ENCODE measurements around the gene CC2D2A. TPM values are rescaled to one million over a fixed set of nuclear protein-coding genes. Genes with fewer than 3 reads are reported as not detected.
"Not testable (repeated sequence)": the region's sequence is repeated elsewhere in the genome, so short reads cannot be mapped to it uniquely, and the experiment has no call there.

The CC2D2A gene
- total RNA-seq, 1 donor from 2014 or later = 18.8 TPM

- no peak for DNase-seq (ENCODE audit: low spot score in 2 of 2)
Observed at GRCh38 chr4:15510961-15511360, 41.3 kb downstream of the CC2D2A start.

GRCh38 chr4:15513545-15513944 is 43.9 kb downstream of the CC2D2A start:
- FAIRE-seq (no peak), DNase-seq (ENCODE audit: low spot score in 2 of 2) (no peak)

More at GRCh38 chr4:15510961-15511360, 41.3 kb downstream of the CC2D2A start:
- FAIRE-seq = no peak

GRCh38 chr4:15515106-15515505 is 45.4 kb downstream of the CC2D2A start:
- DNase-seq (ENCODE audit: low spot score in 2 of 2) = no peak
- FAIRE-seq = no peak

GRCh38 chr4:15516494-15516893 is 46.8 kb downstream of the CC2D2A start:
- DNase-seq (ENCODE audit: low spot score in 2 of 2) = no peak
- no peak for FAIRE-seq

- not testable (repeated sequence) for FAIRE-seq; DNase-seq (ENCODE audit: low spot score in 2 of 2)
Observed at GRCh38 chr4:15517681-15518080, 48.0 kb downstream of the CC2D2A start.

- DNase-seq (ENCODE audit: low spot score in 2 of 2) (no peak), FAIRE-seq (no peak)
Observed at GRCh38 chr4:15521442-15522039, 51.9 kb downstream of the CC2D2A start.

- DNase-seq (ENCODE audit: low spot score in 2 of 2) (no peak), FAIRE-seq (no peak)
Observed at GRCh38 chr4:15525080-15525479, 55.4 kb downstream of the CC2D2A start.

- FAIRE-seq = no peak
- DNase-seq (ENCODE audit: low spot score in 2 of 2) = no peak
Observed at GRCh38 chr4:15526924-15527592, 57.4 kb downstream of the CC2D2A start.

GRCh38 chr4:15531792-15532191 is 62.1 kb downstream of the CC2D2A start:
- FAIRE-seq (no peak), DNase-seq (ENCODE audit: low spot score in 2 of 2) (no peak)

- no peak for DNase-seq (ENCODE audit: low spot score in 2 of 2)
- no peak for FAIRE-seq
Observed at GRCh38 chr4:15533817-15534216, 64.1 kb downstream of the CC2D2A start.

GRCh38 chr4:15535599-15535998 is 65.9 kb downstream of the CC2D2A start:
- DNase-seq (ENCODE audit: low spot score in 2 of 2) (no peak), FAIRE-seq (no peak)

GRCh38 chr4:15536552-15537499 is 67.1 kb downstream of the CC2D2A start:
- no peak for FAIRE-seq

GRCh38 chr4:15541941-15542340 is 72.3 kb downstream of the CC2D2A start:
- DNase-seq (ENCODE audit: low spot score in 2 of 2) (no peak), FAIRE-seq (no peak)

More at GRCh38 chr4:15536552-15537499, 67.1 kb downstream of the CC2D2A start:
- DNase-seq (ENCODE audit: low spot score in 2 of 2) = no peak

GRCh38 chr4:15542760-15543159 is 73.1 kb downstream of the CC2D2A start:
- FAIRE-seq (no peak), DNase-seq (ENCODE audit: low spot score in 2 of 2) (no peak)

GRCh38 chr4:15543537-15544247 is 74.0 kb downstream of the CC2D2A start:
- DNase-seq (ENCODE audit: low spot score in 2 of 2) (no peak), FAIRE-seq (no peak)

GRCh38 chr4:15544248-15544729 is 74.6 kb downstream of the CC2D2A start:
- no peak for DNase-seq (ENCODE audit: low spot score in 2 of 2)
- no peak for FAIRE-seq

- DNase-seq (ENCODE audit: low spot score in 2 of 2) (no peak), FAIRE-seq (no peak)
Observed at GRCh38 chr4:15545371-15545770, 75.7 kb downstream of the CC2D2A start.

GRCh38 chr4:15547392-15547791 is 77.7 kb downstream of the CC2D2A start:
- no peak for FAIRE-seq
- DNase-seq (ENCODE audit: low spot score in 2 of 2) = no peak

GRCh38 chr4:15550491-15550890 is 80.8 kb downstream of the CC2D2A start:
- DNase-seq (ENCODE audit: low spot score in 2 of 2) (no peak), FAIRE-seq (no peak)

- no peak for FAIRE-seq
- no peak for DNase-seq (ENCODE audit: low spot score in 2 of 2)
Observed at GRCh38 chr4:15551740-15552446, 82.2 kb downstream of the CC2D2A start.

Measured in frontal cortex (tissue), 4 donors.